Calu3 (cell line): ENCODE results near the gene CATSPERB. TPM values are rescaled to one million over a fixed set of nuclear protein-coding genes. Genes with fewer than 3 reads are reported as not detected.
A peak's percentile ranks its signal among the peaks of the same experiment; 100 is the strongest.
"Not testable (repeated sequence)": the region's sequence is repeated elsewhere in the genome, so short reads cannot be mapped to it uniquely, and the experiment has no call there.

Experiments used
- BruUV-seq: library from RNA; stranded (reverse); fragments of 400-500 nt; replicated peaks from 2 replicates; lab custom pipeline; 2021; lab: Mats Ljungman, UMichigan
- CTCF ChIA-PET: fragments of 300-600 bp; sonication (Branson Sonifier 250); formaldehyde crosslinking; loops from one replicate; lab custom pipeline; 2022; ENCODE audit warnings: antibody characterized with exemption; lab: Charles Lee
- DNase-seq: peaks from one replicate; pipeline ENCODE4 v3.0.0; 2022
- H3K27ac Mint-ChIP-seq: one replicate; pipeline ENCODE4 v1.8.0; 2022; ENCODE audit warnings: mixed read lengths; ENCODE audit not compliant: unreplicated experiment
- H3K27me3 Mint-ChIP-seq: one replicate; pipeline ENCODE4 v1.8.0; 2022; ENCODE audit warnings: mixed read lengths; ENCODE audit not compliant: unreplicated experiment
- H3K36me3 Mint-ChIP-seq: one replicate; pipeline ENCODE4 v1.8.0; 2022; ENCODE audit warnings: mild to moderate bottlenecking, moderate library complexity, mixed read lengths; ENCODE audit not compliant: insufficient read depth, unreplicated experiment
- H3K4me1 Mint-ChIP-seq: one replicate; pipeline ENCODE4 v1.8.0; 2022; ENCODE audit warnings: mild to moderate bottlenecking, low read depth, mixed read lengths; ENCODE audit not compliant: unreplicated experiment
- H3K4me3 Mint-ChIP-seq: one replicate; pipeline ENCODE4 v1.8.0; 2022; ENCODE audit warnings: mild to moderate bottlenecking, low read depth, moderate library complexity, mixed read lengths; ENCODE audit not compliant: unreplicated experiment
- H3K9me3 Mint-ChIP-seq: one replicate; pipeline ENCODE4 v1.8.0; 2022; ENCODE audit warnings: low read depth, mixed read lengths; ENCODE audit not compliant: unreplicated experiment
- CTCF ChIP-seq: fragments of 200-600 bp; IDR thresholded peaks from one replicate; pipeline ENCODE4 v1.8.0; 2022; ENCODE audit warnings: antibody characterized with exemption; ENCODE audit not compliant: unreplicated experiment
- intact Hi-C: fragments of 100-400 bp; cut with micrococcal nuclease; formaldehyde crosslinking; loops from one replicate; pipeline ENCODE4 v1.10.0; 2022; ENCODE audit not compliant: unreplicated experiment
- total RNA-seq: library from RNA; stranded (reverse); gene quantifications from 2 replicates; pipeline ENCODE4 v1.2.3, GENCODE V29; 2022

Gene CATSPERB
- total RNA-seq, 1 experiment from 2014 or later: 10.2 TPM

GRCh38 chr14:91744068-91744480 lies 12.2 kb upstream of the CATSPERB start:
- H3K27me3 Mint-ChIP-seq: no peaks in the 10 kb centered on the region
- CTCF ChIA-PET: no interaction called here
- no peak for TF ChIP-seq CTCF
- H3K4me1 Mint-ChIP-seq: peaks cover 25% of the 10 kb centered on the region
- H3K27ac Mint-ChIP-seq: peak overlapping the region; percentile 94
- no TSS peak for BruUV-seq
- no peak overlapping the region for H3K4me3 Mint-ChIP-seq
- intact Hi-C loops: no loop called here
- H3K36me3 Mint-ChIP-seq: peaks cover 9% of the 10 kb centered on the region
- peaks cover 6% of the 10 kb centered on the region for H3K9me3 Mint-ChIP-seq
- peak; percentile 68 for DNase-seq

- H3K4me3 Mint-ChIP-seq: no peak overlapping the region
- peaks cover 25% of the 10 kb centered on the region for H3K4me1 Mint-ChIP-seq
- H3K9me3 Mint-ChIP-seq: peaks cover 2% of the 10 kb centered on the region
- H3K36me3 Mint-ChIP-seq: peaks cover 9% of the 10 kb centered on the region
- CTCF ChIA-PET: no interaction called here
- peak overlapping the region; percentile 94 for H3K27ac Mint-ChIP-seq
- H3K27me3 Mint-ChIP-seq: no peaks in the 10 kb centered on the region
- no TSS peak for BruUV-seq
- TF ChIP-seq CTCF: no peak
- DNase-seq: no peak
- intact Hi-C loops: no loop called here
Observed at GRCh38 chr14:91743305-91743653, 11.4 kb upstream of the CATSPERB start.

- Mint-ChIP-seq H3K27ac (peak overlapping the region; percentile 94), H3K9me3 (peaks cover 2% of the 10 kb centered on the region), H3K4me1 (peaks cover 25% of the 10 kb centered on the region), H3K27me3 (no peaks in the 10 kb centered on the region), H3K4me3 (no peak overlapping the region), H3K36me3 (peaks cover 9% of the 10 kb centered on the region)
- no peak for TF ChIP-seq CTCF
- no peak for DNase-seq
- intact Hi-C loops: no loop called here
- no TSS peak for BruUV-seq
- CTCF ChIA-PET: no interaction called here
Observed at GRCh38 chr14:91742621-91743304, 10.9 kb upstream of the CATSPERB start.

GRCh38 chr14:91739867-91740266 lies 8.0 kb upstream of the CATSPERB start:
- H3K27ac Mint-ChIP-seq, CTCF ChIA-PET, H3K9me3 Mint-ChIP-seq, intact Hi-C loops, H3K27me3 Mint-ChIP-seq, BruUV-seq, H3K4me3 Mint-ChIP-seq, DNase-seq: not testable (repeated sequence)
- H3K4me1 Mint-ChIP-seq: peaks cover 18% of the 10 kb centered on the region
- H3K36me3 Mint-ChIP-seq: peaks cover 16% of the 10 kb centered on the region

- no peaks in the 10 kb centered on the region for H3K4me1 Mint-ChIP-seq
- no peak overlapping the region for H3K4me3 Mint-ChIP-seq
- H3K36me3 Mint-ChIP-seq: peaks cover 7% of the 10 kb centered on the region
- no peaks in the 10 kb centered on the region for H3K27me3 Mint-ChIP-seq
- no peak overlapping the region for H3K27ac Mint-ChIP-seq
- no peak for TF ChIP-seq CTCF
- DNase-seq: no peak
- peaks cover 5% of the 10 kb centered on the region for H3K9me3 Mint-ChIP-seq
- no TSS peak for BruUV-seq
- CTCF ChIA-PET: interaction anchor here (1.0 kb wide), 1 partner anchor 13 kb away, joined by 3 read pairs; no protein-coding TSS in a partner anchor
- intact Hi-C loops: no loop called here
Observed at GRCh38 chr14:91737619-91738018, 5.7 kb upstream of the CATSPERB start.
